HCT116 (cell line): ENCODE measurements around the gene MOV10L1. TPM values are rescaled to one million over a fixed set of nuclear protein-coding genes. Genes with fewer than 3 reads are reported as not detected.

Source experiments
- ATAC-seq: fragments of 200-7000 bp; cut with Tn5 transposase; 2 replicates; pipeline ENCODE4 v1.9.1; 2020; ENCODE audit warnings: mild to moderate bottlenecking, moderate library complexity
- BruUV-seq: library from RNA; stranded (reverse); fragments of 400-500 nt; replicated peaks from 2 replicates; lab custom pipeline; 2021; lab: Mats Ljungman, UMichigan
- CTCF ChIA-PET: fragments of 300-600 bp; sonication (Branson Sonifier 250); formaldehyde crosslinking; loops from one replicate; lab custom pipeline; 2021; ENCODE audit warnings: antibody characterized with exemption; lab: Charles Lee
- POLR2A ChIA-PET: fragments of 300-600, 350-600 bp; sonication (Branson Sonifier 250); formaldehyde crosslinking; loops from one replicate; lab custom pipeline; 2021; ENCODE audit warnings: antibody characterized with exemption; lab: Charles Lee
- RAD21 ChIA-PET, 2 experiments: fragments of 300-600 bp; sonication (Branson Sonifier 250); formaldehyde crosslinking; loops; one replicate each; lab custom pipeline; 2023; ENCODE audit warnings: low total read pairs in 2 of 2; ENCODE audit not compliant: uncharacterized antibody in 2 of 2, unreplicated experiment in 2 of 2, low non-redundant PET in 1 of 2; lab: Charles Lee
- DNase-seq: peaks from one replicate; pipeline ENCODE4 v3.0.0-alpha.2; 2010; ENCODE audit warnings: low read depth, low spot score
- H2AFZ ChIP-seq: fragments of 200-600 bp; shearing (Covaris generic), sonication (generic); 2 replicates; pipeline ENCODE4 v1.6.1; 2017; ENCODE audit warnings: low read depth, mixed run types, mixed read lengths, antibody characterized with exemption, low read length; ENCODE audit not compliant: poor library complexity, severe bottlenecking
- H3K27ac ChIP-seq: 2 replicates; pipeline ENCODE4 v1.5.1; 2012; ENCODE audit warnings: low read depth, low read length
- H3K27me3 ChIP-seq: fragments of 200-600 bp; sonication (generic); 2 replicates; pipeline ENCODE4 v1.6.1; 2016; ENCODE audit warnings: mixed run types, low read length, mixed read lengths; ENCODE audit not compliant: insufficient read depth
- H3K36me3 ChIP-seq, 2 experiments: fragments of 200-500 bp in 1 of 2; fragments of 200-600 bp in 1 of 2; sonication (Bioruptor generic) in 1 of 2; sonication (generic) in 1 of 2; 2 replicates each; pipeline versions ENCODE4 v1.5.1 to v1.6.1; 2014 to 2016; ENCODE audit warnings: low read length in 2 of 2, inconsistent platforms in 1 of 2, mixed read lengths in 1 of 2, mixed run types in 1 of 2; ENCODE audit not compliant: insufficient read depth in 2 of 2, control insufficient read depth in 1 of 2
- H3K4me1 ChIP-seq, 2 experiments: fragments of 200-600 bp in 1 of 2; sonication (generic) in 1 of 2; 2 replicates each; pipeline versions ENCODE4 v1.5.1 to v1.6.1; 2012 to 2017; ENCODE audit warnings: low read length in 2 of 2, inconsistent platforms in 1 of 2, mild to moderate bottlenecking in 1 of 2, mixed read lengths in 1 of 2, mixed run types in 1 of 2, moderate library complexity in 1 of 2; ENCODE audit not compliant: insufficient read depth in 2 of 2, control insufficient read depth in 1 of 2
- H3K4me2 ChIP-seq: fragments of 200-600 bp; sonication (generic); 2 replicates; pipeline ENCODE4 v1.6.1; 2017; ENCODE audit warnings: mixed run types, low read length, mixed read lengths
- H3K4me3 ChIP-seq, 2 experiments: fragments of 200-600 bp in 1 of 2; sonication (generic) in 1 of 2; replicated peaks in 1 of 2; 2 replicates each; pipeline ENCODE4 v1.5.1; 2011 to 2016; ENCODE audit warnings: low read length in 2 of 2, control low read depth in 1 of 2, low read depth in 1 of 2, mild to moderate bottlenecking in 1 of 2, mixed read lengths in 1 of 2, mixed run types in 1 of 2
- H3K79me2 ChIP-seq: fragments of 200-600 bp; sonication (generic); 2 replicates; pipeline ENCODE4 v1.6.1; 2017; ENCODE audit warnings: mild to moderate bottlenecking, mixed run types, low read length, moderate library complexity, mixed read lengths; ENCODE audit not compliant: insufficient read depth
- H3K9ac ChIP-seq: fragments of 200-600 bp; sonication (generic); 2 replicates; pipeline ENCODE4 v1.6.1; 2016; ENCODE audit warnings: low read length, mixed read lengths
- H3K9me2 ChIP-seq: fragments of 200-600 bp; sonication (generic), shearing (Covaris generic); 2 replicates; pipeline ENCODE4 v1.6.1; 2017; ENCODE audit warnings: mixed run types, mild to moderate bottlenecking, moderate library complexity; ENCODE audit not compliant: insufficient read depth
- H3K9me3 ChIP-seq, 2 experiments: fragments of 200-500 bp in 1 of 2; fragments of 200-600 bp in 1 of 2; sonication (Bioruptor generic) in 1 of 2; sonication (generic) in 1 of 2; 2 replicates each; pipeline ENCODE4 v1.6.1; 2014 to 2017; ENCODE audit warnings: low read length in 2 of 2, mixed read lengths in 2 of 2, inconsistent platforms in 1 of 2, low read depth in 1 of 2, mild to moderate bottlenecking in 1 of 2, mixed run types in 1 of 2, moderate library complexity in 1 of 2; ENCODE audit not compliant: control insufficient read depth in 1 of 2, insufficient read depth in 1 of 2
- H4K20me1 ChIP-seq: fragments of 200-600 bp; sonication (generic), shearing (Covaris generic); 2 replicates; pipeline ENCODE4 v1.6.1; 2017; ENCODE audit warnings: mixed run types, mild to moderate bottlenecking, moderate library complexity; ENCODE audit not compliant: insufficient read depth
- CBX3 ChIP-seq: IDR thresholded peaks from 2 replicates; pipeline ENCODE4 v1.6.1; 2012; ENCODE audit warnings: low read depth
- ELF1 ChIP-seq: IDR thresholded peaks from 2 replicates; pipeline ENCODE4 v1.6.1; 2012; ENCODE audit warnings: low read depth, borderline replicate concordance
- EZH2 ChIP-seq: fragments of 200-600 bp; sonication (generic); IDR thresholded peaks from 2 replicates; pipeline ENCODE4 v1.6.1; 2017; ENCODE audit warnings: antibody characterized with exemption, mixed run types
- EZH2phosphoT487 ChIP-seq: fragments of 200-600 bp; IDR thresholded peaks from 2 replicates; pipeline ENCODE4 v1.6.1; 2018; ENCODE audit warnings: antibody characterized with exemption, borderline replicate concordance
- JUND ChIP-seq: IDR thresholded peaks from 2 replicates; pipeline ENCODE4 v1.6.1; 2012
- MAX ChIP-seq: IDR thresholded peaks from 2 replicates; pipeline ENCODE4 v1.6.1; 2012
- POLR2A ChIP-seq: IDR thresholded peaks from 2 replicates; pipeline ENCODE4 v1.7.0; 2011; ENCODE audit warnings: borderline replicate concordance; ENCODE audit not compliant: insufficient read depth, insufficient read length; ENCODE audit errors: extremely low read depth
- RAD21 ChIP-seq: IDR thresholded peaks from 2 replicates; pipeline ENCODE4 v1.6.1; 2012; ENCODE audit warnings: low read depth, mild to moderate bottlenecking
- SIN3A ChIP-seq: IDR thresholded peaks from 2 replicates; pipeline ENCODE4 v1.6.1; 2012; ENCODE audit warnings: low read depth
- SP1 ChIP-seq: IDR thresholded peaks from 2 replicates; pipeline ENCODE4 v1.6.1; 2012; ENCODE audit warnings: low read depth
- TCF7L2 ChIP-seq: IDR thresholded peaks from 2 replicates; pipeline ENCODE4 v1.7.0; 2011; ENCODE audit warnings: borderline replicate concordance, inconsistent platforms; ENCODE audit not compliant: insufficient read depth, insufficient read length; ENCODE audit errors: extremely low read depth
- ZBTB33 ChIP-seq: IDR thresholded peaks from 2 replicates; pipeline ENCODE4 v1.6.1; 2011; ENCODE audit warnings: mild to moderate bottlenecking, low read length, moderate library complexity; ENCODE audit not compliant: insufficient replicate concordance; ENCODE audit errors: extremely low read depth
- ZNF274 ChIP-seq: fragments of 200-500 bp; sonication (Bioruptor generic); IDR thresholded peaks from 2 replicates; pipeline ENCODE4 v1.6.1; 2014; ENCODE audit warnings: mild to moderate bottlenecking, low read depth, low read length, inconsistent platforms
- intact Hi-C: fragments of 100-400 bp; cut with micrococcal nuclease; formaldehyde crosslinking; loops from 2 replicates; pipeline ENCODE4 v1.10.0; 2022
- total RNA-seq: library from RNA; stranded (reverse); gene quantifications from one replicate; pipeline ENCODE4 v1.2.1, GENCODE V29; 2021; ENCODE audit not compliant: unreplicated experiment
- TF ChIP-seq, protein P1 (sequence below): IDR thresholded peaks from 2 replicates; pipeline ENCODE4 v1.6.1; 2012

Gene MOV10L1
- total RNA-seq, 1 experiment from 2014 or later: not detected

- Histone ChIP-seq H3K36me3 (no peaks in the 10 kb centered on the region), H4K20me1 (no peaks in the 10 kb centered on the region), H3K79me2 (no peaks in the 10 kb centered on the region), H3K9me3 (no peaks in the 10 kb centered on the region), H3K9me2 (no peaks in the 10 kb centered on the region), H3K4me3 (no peak overlapping the region), H3K4me1 (no peaks in the 10 kb centered on the region), H2AFZ (no peak overlapping the region), H3K9ac (no peak overlapping the region), H3K27me3 (peaks cover 10% of the 10 kb centered on the region; the same call in 1 of the 2 replicates), H3K4me2 (no peak overlapping the region), H3K27ac (no peak overlapping the region; the same call in 1 of the 2 replicates)
- ATAC-seq: no peak
- no TSS peak for BruUV-seq
- TF ChIP-seq ZNF274 (no peak), MAX (no peak), SIN3A (no peak), ELF1 (no peak), RAD21 (no peak), POLR2A (no peak), EZH2 (no peak), ZBTB33 (no peak), JUND (no peak), CBX3 (no peak), EZH2phosphoT487 (no peak), SP1 (no peak), TCF7L2 (no peak)
- TF ChIP-seq, protein P1, sequence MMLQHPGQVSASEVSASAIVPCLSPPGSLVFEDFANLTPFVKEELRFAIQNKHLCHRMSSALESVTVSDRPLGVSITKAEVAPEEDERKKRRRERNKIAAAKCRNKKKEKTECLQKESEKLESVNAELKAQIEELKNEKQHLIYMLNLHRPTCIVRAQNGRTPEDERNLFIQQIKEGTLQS: no peak
- RAD21 ChIA-PET: no interaction called here
- CTCF ChIA-PET: no interaction called here
- POLR2A ChIA-PET: no interaction called here
- no peak for DNase-seq
- intact Hi-C loops: no loop called here
Measured at GRCh38 chr22:50161508-50162390, 71.9 kb downstream of the MOV10L1 start.
